Activated naive CD4-positive, alpha-beta T cell treated with anti-CD3 and anti-CD28 coated beads, Interleukin-2, amount 10 ng/mL, durations not matched to agents 7 days and 5 days (primary cell): ENCODE measurements around the gene EFCAB11.

Experiments used
- CTCF ChIA-PET: fragments of 350-600 bp; sonication (Branson Sonifier 250); formaldehyde crosslinking; loops from one replicate; lab custom pipeline; 2021; ENCODE audit warnings: antibody characterized with exemption; lab: Charles Lee
- DNase-seq: peaks from one replicate; pipeline ENCODE4 v3.0.0-alpha.2; 2020
- H3K27ac Mint-ChIP-seq: one replicate; pipeline ENCODE4 v1.8.0; 2021; ENCODE audit warnings: mild to moderate bottlenecking, moderate library complexity, mixed read lengths
- H3K27me3 Mint-ChIP-seq: one replicate; pipeline ENCODE4 v1.8.0; 2021; ENCODE audit warnings: mild to moderate bottlenecking, mixed read lengths
- H3K36me3 Mint-ChIP-seq: one replicate; pipeline ENCODE4 v1.8.0; 2021; ENCODE audit warnings: mixed read lengths
- H3K4me1 Mint-ChIP-seq: one replicate; pipeline ENCODE4 v1.8.0; 2021; ENCODE audit warnings: mixed read lengths
- H3K4me3 Mint-ChIP-seq: one replicate; pipeline ENCODE4 v1.8.0; 2021; ENCODE audit warnings: mild to moderate bottlenecking, moderate library complexity, mixed read lengths
- H3K9me3 Mint-ChIP-seq: one replicate; pipeline ENCODE4 v1.8.0; 2021; ENCODE audit warnings: mixed read lengths

The EFCAB11 gene

GRCh38 chr14:89912667-89913211, 41.8 kb downstream of the EFCAB11 start:
- H3K27me3 Mint-ChIP-seq: peaks cover 8% of the 10 kb centered on the region
- H3K9me3 Mint-ChIP-seq: no peaks in the 10 kb centered on the region
- CTCF ChIA-PET: interaction anchor here (1.7 to 1.8 kb wide), 2 partner anchors 871 to 886 kb away, joined by 6 to 10 read pairs; no protein-coding TSS in a partner anchor
- no peaks in the 10 kb centered on the region for H3K4me1 Mint-ChIP-seq
- H3K4me3 Mint-ChIP-seq: no peak overlapping the region
- DNase-seq: no peak
- no peaks in the 10 kb centered on the region for H3K36me3 Mint-ChIP-seq
- H3K27ac Mint-ChIP-seq: no peak overlapping the region

DNA sequence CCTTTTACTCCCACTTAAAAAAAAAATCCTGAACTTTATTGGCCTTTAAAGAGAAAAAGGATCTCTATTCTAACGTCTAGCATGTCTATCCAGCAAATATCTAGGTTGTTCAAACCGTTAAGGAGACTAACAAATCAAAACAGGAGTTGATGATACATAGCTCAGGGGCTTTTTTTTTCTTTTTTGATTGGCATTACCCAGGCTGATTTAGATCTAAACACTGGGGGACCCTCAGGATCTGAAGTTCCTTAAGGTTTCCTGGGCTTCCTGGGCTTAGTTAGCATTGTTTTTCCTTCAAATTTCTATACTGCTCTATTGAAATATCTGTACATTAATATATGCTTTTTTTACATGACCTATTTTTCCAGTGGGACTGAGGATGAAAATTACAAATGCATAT, 42.3 kb downstream of the EFCAB11 start:
- no peak for DNase-seq
- H3K36me3 Mint-ChIP-seq: no peaks in the 10 kb centered on the region
- H3K4me3 Mint-ChIP-seq: no peak overlapping the region
- no peak overlapping the region for H3K27ac Mint-ChIP-seq
- H3K27me3 Mint-ChIP-seq: peaks cover 8% of the 10 kb centered on the region
- CTCF ChIA-PET: interaction anchor here (1.7 kb wide), 1 partner anchor 885 kb away, joined by 6 read pairs; no protein-coding TSS in a partner anchor
- no peaks in the 10 kb centered on the region for H3K9me3 Mint-ChIP-seq
- no peaks in the 10 kb centered on the region for H3K4me1 Mint-ChIP-seq

DNA sequence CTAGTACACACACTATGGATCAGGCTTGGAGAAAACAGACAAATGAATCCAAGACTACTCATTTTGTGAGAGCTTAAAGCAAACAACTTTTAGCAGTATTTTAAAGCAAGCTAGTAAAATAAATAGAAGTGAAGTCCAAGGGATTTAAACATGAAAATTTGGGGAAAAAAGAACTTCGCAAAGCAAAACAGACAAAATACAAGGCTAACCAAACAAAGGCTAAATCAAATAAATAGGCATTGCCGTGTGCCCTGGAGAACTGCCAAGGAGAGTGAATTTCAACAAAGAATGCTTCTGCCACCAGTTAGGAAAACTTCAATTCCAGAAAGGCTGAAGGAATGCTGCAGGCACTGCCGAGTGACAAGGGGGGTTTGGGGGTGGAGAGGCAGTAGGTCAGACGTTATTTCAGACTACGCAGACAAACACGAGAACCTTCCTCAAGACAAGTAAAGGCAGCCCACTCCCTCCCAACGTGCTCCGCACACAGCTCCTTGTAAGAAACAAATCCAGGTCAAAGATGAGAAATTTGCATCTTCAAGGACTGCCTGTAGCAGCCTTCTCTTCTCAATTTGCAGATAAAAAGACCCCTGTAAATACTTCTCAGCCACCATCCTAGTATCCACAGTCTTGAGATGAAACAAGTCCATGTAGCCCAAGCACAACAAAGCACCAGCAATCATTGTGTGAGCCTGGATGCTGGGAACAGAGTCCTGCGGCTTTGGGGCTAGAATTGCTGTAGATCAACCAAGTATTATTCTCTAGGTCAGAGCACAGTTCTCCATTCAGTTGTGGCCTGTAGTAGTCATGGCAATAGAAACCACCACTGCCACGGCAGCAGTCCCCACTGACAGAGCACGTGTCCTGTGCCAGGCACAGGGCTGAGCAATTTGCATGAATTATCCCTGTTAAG, 43.3 kb downstream of the EFCAB11 start:
- DNase-seq: no peak
- Mint-ChIP-seq H3K27me3 (peaks cover 8% of the 10 kb centered on the region), H3K27ac (no peak overlapping the region), H3K4me3 (no peak overlapping the region), H3K36me3 (no peaks in the 10 kb centered on the region), H3K4me1 (no peaks in the 10 kb centered on the region), H3K9me3 (no peaks in the 10 kb centered on the region)
- CTCF ChIA-PET: interaction anchor here (2.1 kb wide), 1 partner anchor 884 kb away, joined by 7 read pairs; no protein-coding TSS in a partner anchor

DNA sequence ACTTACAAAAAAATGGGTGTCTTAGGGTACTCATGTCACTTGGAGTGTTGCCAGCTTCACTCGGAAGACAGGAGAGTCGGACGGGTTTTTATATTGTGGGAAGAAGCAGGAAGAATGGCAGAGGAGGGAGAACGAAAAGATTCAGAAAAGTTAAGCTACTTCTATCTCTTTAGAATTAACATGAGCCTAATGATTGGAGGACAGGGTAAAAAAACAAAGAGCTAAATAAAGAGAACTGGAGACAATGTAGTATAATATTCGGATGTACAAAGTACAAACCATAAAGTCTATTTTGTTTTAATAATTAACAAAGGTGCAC, 43.9 kb downstream of the EFCAB11 start:
- H3K27me3 Mint-ChIP-seq: peaks cover 8% of the 10 kb centered on the region
- CTCF ChIA-PET: interaction anchor here (2.1 kb wide), 1 partner anchor 883 kb away, joined by 7 read pairs; no protein-coding TSS in a partner anchor
- no peak overlapping the region for H3K4me3 Mint-ChIP-seq
- H3K4me1 Mint-ChIP-seq: no peaks in the 10 kb centered on the region
- H3K27ac Mint-ChIP-seq: no peak overlapping the region
- no peaks in the 10 kb centered on the region for H3K36me3 Mint-ChIP-seq
- DNase-seq: no peak
- no peaks in the 10 kb centered on the region for H3K9me3 Mint-ChIP-seq

- Mint-ChIP-seq H3K27me3 (peaks cover 8% of the 10 kb centered on the region), H3K27ac (no peak overlapping the region), H3K4me3 (no peak overlapping the region), H3K4me1 (no peaks in the 10 kb centered on the region), H3K9me3 (no peaks in the 10 kb centered on the region), H3K36me3 (no peaks in the 10 kb centered on the region)
- DNase-seq: no peak
- CTCF ChIA-PET: interaction anchor here (0.6 to 2.1 kb wide), 2 partner anchors 28 to 882 kb away, joined by 3 to 7 read pairs; no protein-coding TSS in a partner anchor
These were observed 44.9 kb downstream of the EFCAB11 start for GRCh38 chr14:89909586-89909985.

GRCh38 chr14:89908712-89909450, 45.6 kb downstream of the EFCAB11 start:
- no peak overlapping the region for H3K4me3 Mint-ChIP-seq
- H3K4me1 Mint-ChIP-seq: peaks cover 3% of the 10 kb centered on the region
- no peaks in the 10 kb centered on the region for H3K36me3 Mint-ChIP-seq
- CTCF ChIA-PET: no interaction called here
- H3K27me3 Mint-ChIP-seq: peaks cover 8% of the 10 kb centered on the region
- no peak overlapping the region for H3K27ac Mint-ChIP-seq
- DNase-seq: no peak
- H3K9me3 Mint-ChIP-seq: no peaks in the 10 kb centered on the region

- no peaks in the 10 kb centered on the region for H3K9me3 Mint-ChIP-seq
- DNase-seq: no peak
- CTCF ChIA-PET: no interaction called here
- peaks cover 11% of the 10 kb centered on the region for H3K4me1 Mint-ChIP-seq
- no peak overlapping the region for H3K27ac Mint-ChIP-seq
- H3K27me3 Mint-ChIP-seq: peaks cover 8% of the 10 kb centered on the region
- no peak overlapping the region for H3K4me3 Mint-ChIP-seq
- no peaks in the 10 kb centered on the region for H3K36me3 Mint-ChIP-seq
These were observed 46.9 kb downstream of the EFCAB11 start for GRCh38 chr14:89907655-89908054.

DNA sequence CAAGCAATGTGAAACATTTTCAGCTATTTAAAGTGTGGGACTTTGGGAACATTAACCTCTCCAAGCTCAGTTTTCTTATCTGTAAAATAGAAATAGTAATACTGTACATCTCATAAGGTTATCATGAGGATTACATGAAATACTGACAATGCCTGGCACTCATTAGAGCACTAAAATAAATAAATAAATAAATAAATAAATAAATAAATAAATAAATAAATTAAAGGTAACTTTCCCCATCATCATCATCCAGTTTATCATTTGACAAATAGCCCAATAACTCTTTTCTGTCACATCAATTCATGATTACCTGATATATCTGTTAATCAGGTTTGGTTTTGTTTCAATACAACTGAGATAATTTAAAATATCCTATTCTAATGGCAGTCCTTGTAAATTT, 48.5 kb downstream of the EFCAB11 start:
- H3K27me3 Mint-ChIP-seq: peaks cover 5% of the 10 kb centered on the region
- no peaks in the 10 kb centered on the region for H3K9me3 Mint-ChIP-seq
- no peak for DNase-seq
- H3K27ac Mint-ChIP-seq: no peak overlapping the region
- H3K4me1 Mint-ChIP-seq: peaks cover 11% of the 10 kb centered on the region
- CTCF ChIA-PET: interaction anchor here (1.0 kb wide), 1 partner anchor 865 kb away, joined by 3 read pairs; no protein-coding TSS in a partner anchor
- H3K4me3 Mint-ChIP-seq: no peak overlapping the region
- H3K36me3 Mint-ChIP-seq: no peaks in the 10 kb centered on the region

GRCh38 chr14:89903340-89903952, 51.1 kb downstream of the EFCAB11 start:
- H3K4me3 Mint-ChIP-seq: no peak overlapping the region
- CTCF ChIA-PET: no interaction called here
- H3K9me3 Mint-ChIP-seq: no peaks in the 10 kb centered on the region
- no peak overlapping the region for H3K27ac Mint-ChIP-seq
- no peaks in the 10 kb centered on the region for H3K36me3 Mint-ChIP-seq
- no peak for DNase-seq
- H3K27me3 Mint-ChIP-seq: peaks cover 5% of the 10 kb centered on the region
- peaks cover 11% of the 10 kb centered on the region for H3K4me1 Mint-ChIP-seq

GRCh38 chr14:89902881-89903280, 51.6 kb downstream of the EFCAB11 start:
- peaks cover 11% of the 10 kb centered on the region for H3K4me1 Mint-ChIP-seq
- peaks cover 5% of the 10 kb centered on the region for H3K27me3 Mint-ChIP-seq
- no peak for DNase-seq
- H3K9me3 Mint-ChIP-seq: no peaks in the 10 kb centered on the region
- H3K4me3 Mint-ChIP-seq: no peak overlapping the region
- no peaks in the 10 kb centered on the region for H3K36me3 Mint-ChIP-seq
- no peak overlapping the region for H3K27ac Mint-ChIP-seq
- CTCF ChIA-PET: no interaction called here

DNA sequence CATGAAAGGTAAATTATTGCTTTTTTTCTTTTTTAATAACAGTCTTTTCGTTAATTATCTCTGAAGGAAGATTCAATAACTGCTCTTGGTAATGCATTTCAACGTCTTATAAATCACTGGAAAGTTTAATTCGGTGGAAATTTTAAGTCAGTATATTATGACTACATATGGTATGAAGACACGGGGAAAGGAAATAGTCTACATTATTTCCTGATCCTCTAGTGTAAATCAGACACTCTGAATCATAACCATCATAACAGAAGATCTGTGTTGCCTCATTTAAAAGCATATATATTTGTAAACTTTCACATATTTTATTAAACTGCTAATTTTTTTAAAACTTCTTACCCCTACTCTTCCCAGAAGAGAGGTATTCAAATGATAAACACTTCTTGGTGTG, 53.7 kb downstream of the EFCAB11 start:
- Mint-ChIP-seq H3K27ac (no peak overlapping the region), H3K9me3 (no peaks in the 10 kb centered on the region), H3K36me3 (no peaks in the 10 kb centered on the region), H3K4me3 (no peak overlapping the region), H3K4me1 (peaks cover 11% of the 10 kb centered on the region), H3K27me3 (peaks cover 5% of the 10 kb centered on the region)
- no peak for DNase-seq
- CTCF ChIA-PET: interaction anchor here (1.1 to 1.8 kb wide), 2 partner anchors 859 to 874 kb away, joined by 3 to 5 read pairs; no protein-coding TSS in a partner anchor

DNA sequence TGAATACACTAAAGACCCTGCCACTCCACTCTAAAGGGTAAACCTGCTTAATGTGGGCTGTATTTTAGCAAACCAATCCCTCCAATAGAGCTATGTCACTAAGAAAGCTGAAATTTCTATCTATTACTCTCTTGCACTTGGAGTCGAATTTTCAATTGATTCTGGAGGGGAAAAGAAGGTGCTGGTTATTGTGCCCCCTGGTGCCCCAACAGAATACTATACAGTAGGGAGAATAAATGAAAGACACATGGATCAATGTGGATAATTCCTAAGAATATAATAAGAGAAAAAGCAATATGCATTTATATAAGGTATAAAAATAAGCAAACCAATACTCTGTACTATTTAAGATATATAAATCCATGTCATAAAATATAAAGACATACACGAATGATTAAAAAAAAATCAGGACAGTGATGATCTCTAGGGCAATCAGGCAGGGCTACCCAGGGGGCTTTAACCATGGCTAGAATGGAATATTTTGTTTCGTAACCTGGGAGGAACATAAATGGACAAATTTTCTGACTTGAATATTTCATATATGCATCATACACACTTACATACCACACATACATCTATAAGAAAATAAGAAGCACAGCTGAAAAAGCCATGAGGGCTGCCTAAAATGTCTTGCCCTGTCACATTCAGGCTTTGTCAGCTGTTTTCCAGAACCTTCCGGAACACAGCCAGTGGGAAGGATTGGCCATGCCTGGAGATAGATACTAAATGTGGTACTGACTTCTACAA, 54.4 kb downstream of the EFCAB11 start:
- Mint-ChIP-seq H3K36me3 (no peaks in the 10 kb centered on the region), H3K4me3 (no peak overlapping the region), H3K27ac (no peak overlapping the region), H3K4me1 (peaks cover 11% of the 10 kb centered on the region), H3K9me3 (no peaks in the 10 kb centered on the region), H3K27me3 (peaks cover 5% of the 10 kb centered on the region)
- DNase-seq: peak; percentile 30
- CTCF ChIA-PET: interaction anchor here (1.8 kb wide), 1 partner anchor 873 kb away, joined by 3 read pairs; no protein-coding TSS in a partner anchor

GRCh38 chr14:89899291-89899690, 55.2 kb downstream of the EFCAB11 start:
- Mint-ChIP-seq H3K9me3 (no peaks in the 10 kb centered on the region), H3K36me3 (no peaks in the 10 kb centered on the region), H3K4me3 (no peak overlapping the region), H3K27me3 (peaks cover 5% of the 10 kb centered on the region), H3K4me1 (peaks cover 11% of the 10 kb centered on the region), H3K27ac (no peak overlapping the region)
- CTCF ChIA-PET: interaction anchor here (1.8 kb wide), 2 partner anchors 858 to 872 kb away, joined by 3 to 9 read pairs; no protein-coding TSS in a partner anchor
- no peak for DNase-seq
